ENCODE results near the gene FBXL22.
"Not testable (repeated sequence)": the region's sequence is repeated elsewhere in the genome, so short reads cannot be mapped to it uniquely, and the experiment has no call there.

Gene FBXL22

DNA sequence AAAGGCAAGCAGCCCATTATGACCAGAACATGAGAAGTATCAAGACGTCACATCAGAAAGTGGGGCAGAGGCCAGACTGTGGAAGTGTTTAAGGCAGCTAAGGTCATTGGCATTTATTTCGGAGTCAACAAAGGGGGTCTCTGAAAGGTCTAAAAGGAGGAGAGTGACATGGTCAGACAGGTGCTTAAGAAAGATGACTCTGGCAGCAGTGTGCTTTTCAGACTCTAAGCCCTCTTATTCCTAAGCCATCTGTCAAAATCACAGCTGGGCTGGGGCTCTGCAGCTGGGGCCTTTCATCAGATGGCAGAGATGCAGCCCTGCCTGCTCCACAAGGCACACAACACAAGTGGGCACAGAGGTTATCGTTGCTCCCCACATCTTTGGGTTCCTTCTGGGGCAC is 14.0 kb downstream of the FBXL22 start:
- DNase-seq (ENCODE audit: low read depth in 2 of 2), result no peak

GRCh38 chr15:63612300-63612699 is 15.1 kb downstream of the FBXL22 start:
- no peak for DNase-seq (ENCODE audit: low read depth in 2 of 2)

DNA sequence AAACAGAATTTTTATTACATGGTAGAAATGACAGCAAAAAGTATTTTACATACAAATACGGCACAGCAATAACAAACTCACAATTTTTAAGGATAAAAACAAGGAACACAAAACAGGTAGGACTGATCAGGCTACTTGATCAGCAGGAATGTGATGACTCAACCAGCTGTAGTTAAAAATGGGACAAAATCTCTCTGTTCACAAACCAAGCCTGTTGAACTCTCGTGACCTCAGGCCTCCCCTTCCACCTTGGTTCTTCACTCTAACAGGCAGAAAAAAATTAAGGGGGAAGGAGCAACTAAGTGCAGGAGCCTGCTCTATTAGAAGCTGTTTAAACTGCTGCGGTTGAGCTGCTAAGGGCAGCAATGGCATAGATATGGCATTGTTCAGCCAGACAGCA is 18.7 kb downstream of the FBXL22 start:
- no peak for DNase-seq (ENCODE audit: low read depth in 2 of 2)

DNA sequence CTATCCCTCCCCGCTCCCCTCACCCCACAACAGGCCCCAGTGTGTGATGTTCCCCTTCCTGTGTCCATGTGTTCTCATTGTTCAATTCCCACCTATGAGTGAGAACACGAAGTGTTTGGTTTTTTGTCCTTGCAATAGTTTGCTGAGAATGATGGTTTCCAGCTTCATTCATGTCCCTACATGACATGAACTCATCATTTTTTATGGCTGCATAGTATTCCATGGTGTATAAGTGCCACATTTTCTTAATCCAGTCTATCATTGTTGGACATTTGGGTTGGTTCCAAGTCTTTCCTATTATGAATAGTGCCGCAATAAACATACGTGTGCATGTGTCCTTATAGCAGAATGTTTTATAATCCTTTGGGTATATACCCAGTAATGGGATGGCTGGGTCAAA is 20.0 kb downstream of the FBXL22 start:
- DNase-seq (ENCODE audit: low read depth in 2 of 2), result not testable (repeated sequence)

- not testable (repeated sequence) for DNase-seq (ENCODE audit: low read depth in 2 of 2)
These were observed 20.4 kb downstream of the FBXL22 start for GRCh38 chr15:63617627-63618026.

DNA sequence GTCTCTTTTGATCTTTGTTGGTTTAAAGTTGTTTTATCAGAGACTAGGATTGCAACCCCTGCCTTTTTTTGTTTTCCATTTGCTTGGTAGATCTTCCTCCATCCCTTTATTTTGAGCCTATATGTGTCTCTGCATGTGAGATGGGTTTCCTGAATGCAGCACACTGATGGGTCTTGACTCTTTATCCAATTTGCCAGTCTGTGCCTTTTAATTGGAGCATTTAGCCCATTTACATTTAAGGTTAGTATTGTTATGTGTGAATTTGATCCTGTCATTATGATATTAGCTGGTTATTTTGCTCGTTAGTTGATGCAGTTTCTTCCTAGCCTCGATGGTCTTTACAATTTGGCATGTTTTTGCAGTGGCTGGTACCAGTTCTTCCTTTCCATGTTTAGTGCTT is 23.6 kb downstream of the FBXL22 start:
- not testable (repeated sequence) for DNase-seq (ENCODE audit: low read depth in 2 of 2)

GRCh38 chr15:63623232-63623969 is 26.2 kb downstream of the FBXL22 start:
- DNase-seq (ENCODE audit: low read depth in 2 of 2), result no peak

DNA sequence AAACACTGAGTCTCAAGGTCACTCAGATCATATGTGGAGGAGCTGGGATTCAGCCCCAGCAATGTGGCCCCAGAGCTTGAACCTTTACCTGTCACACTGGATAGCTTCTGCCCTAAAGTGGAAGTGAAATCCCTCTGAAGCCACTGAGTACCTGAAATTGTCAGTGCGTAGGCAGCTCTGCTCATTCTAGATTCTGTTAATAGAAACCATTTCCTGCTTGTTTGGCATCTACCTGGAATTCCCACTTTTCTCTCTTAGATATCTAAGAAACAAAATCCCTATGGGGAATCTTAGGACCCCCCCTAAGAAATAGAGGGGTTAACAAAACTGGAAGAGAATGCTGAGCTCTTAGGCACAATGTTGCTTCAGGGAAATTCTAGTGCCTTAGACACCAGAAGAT is 29.8 kb downstream of the FBXL22 start:
- DNase-seq (ENCODE audit: low read depth in 2 of 2), result no peak

GRCh38 chr15:63628123-63628822 is 31.1 kb downstream of the FBXL22 start:
- no peak for DNase-seq (ENCODE audit: low read depth in 2 of 2)

GRCh38 chr15:63630036-63630751 is 33.0 kb downstream of the FBXL22 start:
- DNase-seq (ENCODE audit: low read depth in 2 of 2), result no peak

DNA sequence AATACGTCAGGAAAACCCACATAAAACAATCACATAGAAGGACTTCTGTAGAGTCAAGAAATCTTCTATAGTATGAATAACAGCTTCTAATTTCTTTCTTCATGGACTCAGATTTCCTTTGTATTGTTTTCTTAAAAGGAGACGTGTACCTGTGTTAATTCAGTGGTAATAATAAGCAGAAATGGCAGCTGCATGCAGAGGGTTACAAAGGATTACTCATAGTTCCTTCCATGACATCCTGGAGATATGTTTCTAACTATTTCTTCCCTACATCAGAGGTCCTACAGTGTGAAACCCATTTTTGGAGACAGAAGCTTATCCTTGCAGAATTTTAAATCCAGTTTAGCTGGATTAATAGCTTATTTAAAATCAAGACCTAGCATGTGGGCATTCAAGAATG is 36.1 kb downstream of the FBXL22 start:
- DNase-seq (ENCODE audit: low read depth in 2 of 2), result no peak

GRCh38 chr15:63634154-63634553 is 37.0 kb downstream of the FBXL22 start:
- DNase-seq (ENCODE audit: low read depth in 2 of 2), result no peak

DNA sequence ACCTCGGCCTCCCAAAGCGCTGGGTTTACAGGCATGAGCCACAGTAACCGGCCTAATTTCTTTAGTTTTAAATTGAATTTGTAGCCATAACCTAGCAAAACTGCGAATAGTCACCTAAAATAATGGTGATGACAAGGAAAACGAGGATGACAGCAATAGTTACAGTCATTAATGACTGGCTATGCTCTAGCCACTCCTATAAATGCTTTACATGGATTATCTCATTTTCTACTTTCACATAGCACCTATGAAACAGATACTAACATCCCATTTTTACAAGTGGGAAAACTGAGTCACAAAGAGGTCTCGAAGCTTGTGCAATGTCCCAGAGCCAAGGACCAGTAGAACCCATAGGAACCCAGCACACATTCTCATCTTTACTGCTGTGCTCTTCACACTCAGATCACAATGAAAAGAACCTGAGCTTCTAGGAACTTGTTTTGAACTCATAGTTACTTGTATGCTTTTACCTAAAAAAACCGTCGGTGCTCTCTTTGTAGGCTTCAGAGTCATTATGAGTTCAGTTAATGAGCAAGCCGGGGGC is 39.4 kb downstream of the FBXL22 start:
- DNase-seq (ENCODE audit: low read depth in 2 of 2), result no peak

GRCh38 chr15:63638839-63639238 is 41.7 kb downstream of the FBXL22 start:
- DNase-seq (ENCODE audit: low read depth in 2 of 2), result no peak

- no peak for DNase-seq (ENCODE audit: low read depth in 2 of 2)
These were observed 43.0 kb downstream of the FBXL22 start for GRCh38 chr15:63640146-63640545.
